HG03439 (cell line): ENCODE measurements around the gene AFF3.
"Not testable (repeated sequence)": the region's sequence is repeated elsewhere in the genome, so short reads cannot be mapped to it uniquely, and the experiment has no call there.

ENCODE experiments used
- ATAC-seq: cut with Tn5 transposase; IDR thresholded peaks from one replicate; pipeline ENCODE4 v1.9.1; 2021; ENCODE audit warnings: mild to moderate bottlenecking, moderate library complexity; ENCODE audit not compliant: unreplicated experiment

Gene AFF3

DNA sequence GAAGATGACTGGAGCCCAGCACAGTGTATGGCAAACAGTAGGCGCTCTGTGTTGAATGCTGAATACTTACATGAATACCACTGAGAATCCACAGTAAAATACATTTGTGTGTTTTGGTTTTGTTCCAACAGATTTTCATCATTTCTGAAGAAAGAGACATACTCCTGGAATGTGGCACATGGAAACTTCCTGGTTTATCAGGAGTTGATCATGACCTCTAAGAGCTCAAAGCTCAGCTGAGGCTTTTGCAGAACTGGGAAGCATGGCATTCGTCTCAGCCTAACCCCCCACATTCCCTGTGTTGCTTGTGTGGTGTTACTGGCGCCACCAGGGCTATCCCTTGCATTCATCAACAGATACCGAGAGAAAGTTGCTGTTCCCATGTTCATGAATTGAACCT is 335.6 kb downstream of the AFF3 start:
- no peak for ATAC-seq

DNA sequence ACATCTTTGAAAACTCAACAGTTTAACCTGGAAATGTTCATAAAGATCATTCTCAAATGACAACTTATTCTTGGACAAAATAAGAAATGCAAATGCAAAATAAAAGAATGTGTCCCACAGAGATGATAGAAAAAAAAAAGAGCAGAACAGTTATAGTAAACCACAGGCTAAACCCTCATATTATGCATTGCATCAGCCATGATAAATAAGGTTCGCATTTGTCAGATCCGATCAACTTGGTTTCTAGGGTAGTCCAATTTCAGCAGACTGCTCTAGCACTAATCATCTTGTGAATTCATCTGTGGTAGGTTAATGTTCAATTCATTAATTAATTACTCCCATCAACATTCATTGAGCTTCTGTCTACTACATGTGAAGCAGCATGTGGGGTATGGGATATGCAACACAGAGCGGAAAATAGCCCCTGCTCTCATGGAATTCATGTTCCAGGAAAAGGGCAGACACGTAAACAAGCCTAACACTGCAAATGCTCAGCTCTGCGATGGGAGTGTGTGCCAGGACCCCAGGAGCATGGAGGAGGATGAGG is 336.4 kb downstream of the AFF3 start:
- ATAC-seq, result no peak

DNA sequence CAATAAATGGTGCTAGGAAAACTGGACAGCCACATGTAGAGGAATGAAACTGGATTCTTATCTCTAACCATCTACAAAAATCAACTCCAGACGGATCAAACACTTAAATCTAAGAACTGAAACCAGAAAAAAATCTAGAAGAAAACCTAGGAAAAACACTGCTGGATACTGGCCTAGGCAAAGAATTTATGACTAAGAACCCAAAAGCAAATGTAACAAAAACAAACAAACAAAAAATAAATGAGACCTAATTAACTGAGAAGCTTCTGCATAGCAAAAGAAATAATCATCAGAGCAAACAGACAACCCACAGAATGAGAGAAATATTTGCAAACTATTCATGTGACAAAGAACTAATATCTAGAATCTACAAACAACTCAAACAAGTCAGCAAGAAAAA is 338.5 kb downstream of the AFF3 start:
- no peak for ATAC-seq

DNA sequence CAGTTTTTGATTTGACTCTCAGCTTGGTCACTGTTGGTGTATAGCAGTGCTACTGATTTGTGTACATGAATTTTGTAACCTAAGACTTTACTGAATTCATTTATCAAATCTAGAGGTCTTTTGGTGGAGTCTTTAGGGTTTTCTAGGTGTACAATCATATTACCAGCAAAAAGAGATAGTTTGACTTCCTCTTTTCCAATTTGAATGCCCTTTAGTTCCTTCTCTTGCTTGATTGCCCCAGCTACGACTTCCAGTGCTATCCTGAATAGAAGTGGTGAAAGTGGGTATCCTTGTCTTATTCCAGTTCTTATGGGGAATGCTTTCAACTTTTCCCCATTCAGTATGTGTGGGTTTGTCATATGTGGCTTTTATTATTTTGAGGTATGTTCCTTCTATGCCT is 339.7 kb downstream of the AFF3 start:
- ATAC-seq, result no peak

DNA sequence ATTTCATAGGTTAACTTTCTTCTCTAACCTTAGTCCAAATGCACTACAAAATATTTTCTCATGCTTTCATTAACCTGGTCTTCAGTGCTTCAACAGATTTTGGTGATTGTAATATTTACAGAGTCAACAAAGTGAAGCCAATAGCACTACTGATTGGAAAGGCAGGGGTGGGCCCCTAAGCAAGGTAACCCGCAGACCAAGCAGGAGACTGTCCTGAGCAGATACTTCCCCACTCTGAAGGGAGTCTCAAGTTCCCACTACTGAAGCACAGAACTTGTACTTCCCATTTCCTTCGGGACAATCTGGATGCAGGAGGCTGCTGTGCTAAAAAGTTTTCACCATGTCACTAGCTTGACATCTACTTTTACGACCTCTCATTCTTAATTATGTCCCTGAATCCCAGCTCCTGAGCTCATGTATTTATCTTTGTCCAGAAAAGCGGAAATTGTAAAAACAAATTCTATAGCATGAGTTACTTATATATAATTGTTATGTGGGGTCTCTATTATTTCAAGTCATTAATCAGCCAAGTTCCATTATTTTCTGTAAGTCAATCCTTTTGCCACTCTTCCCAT is 341.0 kb downstream of the AFF3 start:
- no peak for ATAC-seq

DNA sequence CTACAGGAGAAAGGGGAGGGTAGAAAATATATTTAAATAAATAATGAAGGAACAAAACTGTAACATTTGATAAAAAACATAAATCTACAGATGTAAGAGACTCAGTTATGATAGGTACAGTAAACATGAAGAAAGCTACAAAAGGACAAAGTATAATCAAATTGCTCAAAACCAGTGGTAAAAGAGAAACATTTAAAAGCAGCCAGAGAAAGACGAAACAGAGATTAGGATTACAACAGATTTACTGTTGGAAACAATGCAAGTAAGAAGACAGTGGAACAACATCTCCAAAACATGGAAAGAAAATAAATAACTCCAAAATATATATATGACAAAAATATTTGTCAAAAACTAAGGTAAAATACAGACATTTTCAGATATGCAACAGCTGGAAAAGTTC is 344.9 kb downstream of the AFF3 start:
- ATAC-seq, result no peak

DNA sequence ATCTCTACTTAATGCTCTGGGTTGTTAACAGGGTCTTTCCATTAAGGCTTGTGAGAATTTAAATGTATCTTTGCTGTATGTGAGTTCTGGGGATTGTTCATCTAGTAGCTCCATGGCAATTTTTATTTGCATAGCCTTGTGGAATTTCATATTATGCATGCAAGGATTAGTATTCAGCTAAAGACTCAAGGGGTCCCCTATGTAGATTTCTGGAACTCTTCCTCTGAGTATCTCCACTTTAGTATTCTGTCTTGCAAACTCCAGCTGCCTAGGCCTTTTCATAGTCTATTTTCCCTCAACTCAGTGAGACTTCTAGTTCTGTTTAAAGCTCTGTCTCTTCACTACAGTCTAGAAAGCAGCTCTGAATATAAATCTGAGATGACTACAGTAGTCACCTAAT is 348.0 kb downstream of the AFF3 start:
- ATAC-seq, result no peak

DNA sequence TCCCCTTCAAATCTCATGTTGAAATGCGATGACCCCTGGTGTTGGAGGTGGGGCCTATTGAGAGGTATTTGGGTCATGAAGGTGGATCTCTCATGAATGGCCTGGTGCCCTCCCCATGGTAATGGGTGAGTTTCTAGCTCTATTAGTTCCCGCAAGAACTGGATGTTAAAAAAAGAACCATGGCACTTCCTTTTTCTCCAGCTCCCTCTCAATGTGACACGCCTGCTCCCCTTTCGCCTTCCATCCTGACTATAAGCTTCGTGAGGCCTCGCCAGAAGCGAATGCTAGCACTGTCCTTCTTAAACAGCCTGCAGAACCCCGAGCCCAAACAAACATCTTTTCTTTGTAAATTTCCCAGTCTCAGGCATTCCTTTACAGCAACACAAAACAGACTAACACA is 349.4 kb downstream of the AFF3 start:
- no peak for ATAC-seq

DNA sequence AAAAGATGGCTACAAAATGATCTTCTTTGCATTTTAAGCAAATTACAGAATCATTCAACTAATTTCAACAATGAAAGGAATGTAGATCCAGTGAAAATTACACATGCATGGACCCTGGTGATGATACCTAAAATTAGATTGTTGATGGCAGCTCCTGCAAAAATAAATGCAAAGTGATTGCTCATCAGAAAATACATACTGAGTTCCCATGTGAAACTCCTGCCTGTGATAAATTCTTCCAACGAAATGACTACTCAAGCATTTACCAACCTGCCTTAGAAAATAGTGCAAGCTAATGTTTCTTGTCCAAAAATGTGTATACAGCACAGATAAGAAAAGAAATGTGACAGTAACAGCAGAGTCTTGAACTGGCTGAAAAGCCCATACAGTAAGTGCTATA is 352.5 kb downstream of the AFF3 start:
- ATAC-seq, result no peak

DNA sequence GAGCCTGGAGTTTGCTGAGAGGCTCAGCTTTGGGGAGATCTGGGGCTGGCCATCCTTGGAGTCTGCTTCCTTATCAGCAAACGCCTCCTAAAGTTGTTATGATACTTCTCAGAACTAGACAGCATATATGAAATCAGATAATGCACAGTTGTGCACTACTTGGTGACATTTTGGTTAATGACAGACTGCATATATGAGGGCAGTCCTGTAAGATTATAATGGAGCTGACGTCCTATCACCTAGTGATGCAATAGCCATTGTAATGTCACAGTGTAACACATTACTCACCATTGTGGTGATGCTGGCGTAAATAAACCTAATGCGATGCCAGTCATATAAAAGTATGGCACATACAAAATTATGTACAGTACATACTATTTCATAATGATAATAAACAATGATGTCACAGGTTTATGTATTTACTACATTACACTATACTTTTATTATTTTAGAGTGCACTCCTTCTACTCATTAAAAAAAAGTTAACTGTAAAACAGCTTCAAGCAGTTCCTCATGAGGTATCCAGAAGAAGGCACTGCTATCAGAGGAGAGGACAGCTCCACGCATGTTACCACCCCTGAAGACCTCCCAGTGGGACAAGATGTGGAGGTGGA is 354.5 kb downstream of the AFF3 start:
- no peak for ATAC-seq

DNA sequence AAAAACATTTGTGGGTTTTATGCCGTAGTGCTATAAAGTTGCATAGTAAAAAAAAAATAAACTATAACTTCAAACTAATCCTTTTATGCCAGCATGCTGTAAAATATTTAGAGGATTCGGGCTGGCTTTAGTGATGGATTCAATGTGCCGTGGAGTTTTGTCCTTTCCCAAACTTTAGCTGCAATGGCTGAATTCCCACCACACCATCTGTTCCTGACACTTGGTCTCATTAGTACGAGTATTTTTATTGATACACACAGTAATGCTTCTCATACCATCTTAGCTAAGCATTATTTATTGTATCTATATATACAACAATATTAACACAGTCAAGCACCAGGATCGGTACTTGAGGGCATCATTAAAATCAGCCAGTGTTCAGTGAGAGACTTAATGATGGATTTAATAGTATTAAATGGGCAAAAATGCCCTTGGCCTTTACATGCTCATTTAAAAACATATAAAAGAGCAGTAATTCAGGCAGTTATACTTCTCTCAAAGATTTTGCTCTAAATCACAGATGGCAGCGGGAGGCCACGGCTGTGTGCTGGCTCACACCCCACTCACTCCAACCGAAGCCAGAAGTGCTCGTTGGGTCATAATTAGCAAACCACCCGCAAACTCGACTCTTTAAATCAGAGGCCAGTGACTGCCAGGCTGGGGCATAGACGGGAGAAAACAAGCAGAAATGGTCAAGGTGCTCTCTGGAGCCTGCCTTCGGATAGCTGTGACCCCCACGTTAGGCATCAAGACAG is 355.6 kb downstream of the AFF3 start:
- ATAC-seq, result no peak

DNA sequence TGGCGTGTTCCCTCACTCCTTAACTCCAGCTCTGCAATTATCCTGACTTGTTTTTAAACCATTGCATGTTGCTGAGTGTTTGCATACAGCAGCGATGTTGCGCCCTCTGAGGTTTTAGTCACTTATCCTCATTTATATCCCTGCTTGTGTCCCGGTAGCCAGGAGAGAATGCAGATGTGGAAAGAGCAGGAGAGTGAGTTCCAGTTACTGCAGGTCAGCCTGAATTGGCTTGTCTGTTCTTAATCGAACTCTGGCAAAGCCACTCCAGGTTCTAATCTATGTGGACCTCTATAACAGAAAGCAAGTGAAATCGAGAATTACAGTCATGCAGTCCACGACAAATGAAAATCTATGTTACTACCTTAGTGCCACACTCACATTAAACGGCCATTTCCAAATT is 357.4 kb downstream of the AFF3 start:
- no peak for ATAC-seq

DNA sequence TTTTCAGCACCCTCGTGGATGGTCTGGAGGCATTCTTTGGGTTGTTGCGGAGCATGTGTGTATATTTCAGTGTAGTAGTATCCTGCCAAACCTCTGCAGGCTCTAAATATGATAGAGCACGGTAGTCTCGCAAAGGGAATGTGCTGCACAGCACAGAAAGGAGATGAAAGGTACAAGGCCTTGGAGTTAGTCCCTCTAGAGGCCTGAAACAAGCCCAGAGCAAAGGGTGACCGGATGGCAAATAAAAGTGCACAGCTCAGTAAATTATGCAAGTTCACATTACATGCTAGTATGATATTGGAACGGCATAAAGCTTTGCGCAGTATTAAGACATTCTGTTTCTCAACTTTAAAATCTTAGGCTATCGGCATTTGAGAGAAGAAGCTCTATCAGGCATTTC is 358.1 kb downstream of the AFF3 start:
- ATAC-seq, result no peak

DNA sequence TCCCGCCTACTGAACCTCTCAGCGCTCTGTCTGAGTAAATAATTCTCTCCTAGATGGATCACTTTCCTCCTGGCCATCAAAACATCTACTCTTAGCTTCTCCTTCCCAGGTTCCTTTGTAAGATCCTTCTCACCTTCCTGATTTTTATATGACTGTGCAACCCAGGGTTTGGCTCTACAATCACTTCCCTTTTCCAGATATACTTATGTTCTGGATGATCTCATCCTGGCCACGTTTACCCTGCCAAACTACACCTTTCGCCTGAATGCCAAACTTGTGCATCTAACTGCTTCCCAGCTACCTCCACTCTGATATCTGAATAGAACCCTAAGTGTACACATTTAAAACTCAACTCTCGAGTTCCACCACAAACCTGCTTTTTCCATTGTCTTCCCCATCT is 362.1 kb downstream of the AFF3 start:
- no peak for ATAC-seq

DNA sequence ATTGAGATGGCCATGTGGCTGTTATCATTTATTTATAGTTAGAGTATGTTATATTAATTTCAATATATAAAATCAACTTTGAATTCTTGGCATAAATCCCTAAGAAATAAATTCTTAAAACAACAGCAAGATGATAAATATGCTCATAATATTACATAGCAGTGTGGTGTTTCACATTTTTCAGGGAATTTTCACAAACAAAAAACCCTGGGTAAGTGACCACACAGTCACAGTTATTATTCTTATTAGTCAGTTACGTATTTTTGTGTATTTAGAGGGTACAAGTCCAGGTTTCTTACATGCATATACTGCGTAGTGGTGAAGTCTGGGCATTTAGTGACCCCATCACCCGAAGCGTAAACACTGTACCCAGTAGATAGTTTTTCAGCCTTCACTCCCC is 363.1 kb downstream of the AFF3 start:
- ATAC-seq, result no peak

DNA sequence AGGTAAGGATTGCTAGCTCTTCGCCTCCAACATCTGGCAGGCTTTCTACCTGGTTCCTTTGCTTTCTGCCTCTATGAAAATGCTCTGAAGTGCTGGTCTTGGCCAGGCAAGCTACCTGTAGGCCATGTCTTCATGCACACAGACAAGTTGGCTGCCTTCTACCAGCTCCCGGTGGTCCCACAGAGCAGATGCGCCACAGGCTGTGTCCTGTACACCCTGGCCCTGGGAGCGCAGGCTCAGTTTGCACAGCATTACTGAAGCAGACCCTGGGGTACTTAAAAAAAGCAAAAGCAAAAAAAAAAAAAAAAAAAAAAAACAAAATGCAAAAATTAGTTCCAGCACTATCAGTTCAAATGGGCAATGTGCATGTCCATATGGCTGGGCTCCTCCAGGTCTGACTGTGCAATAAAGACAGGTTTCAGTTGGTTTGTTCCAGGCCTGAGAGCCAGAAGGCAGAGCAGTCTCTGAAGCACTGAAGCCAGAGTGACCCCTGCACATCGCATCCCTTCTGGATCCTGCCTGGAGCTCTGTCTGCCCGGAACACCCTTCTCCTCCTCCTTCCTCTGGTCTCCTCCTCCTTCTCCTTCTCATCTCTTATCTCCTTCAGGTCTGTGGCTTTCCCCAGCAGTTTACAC is 364.6 kb downstream of the AFF3 start:
- ATAC-seq, result no peak

DNA sequence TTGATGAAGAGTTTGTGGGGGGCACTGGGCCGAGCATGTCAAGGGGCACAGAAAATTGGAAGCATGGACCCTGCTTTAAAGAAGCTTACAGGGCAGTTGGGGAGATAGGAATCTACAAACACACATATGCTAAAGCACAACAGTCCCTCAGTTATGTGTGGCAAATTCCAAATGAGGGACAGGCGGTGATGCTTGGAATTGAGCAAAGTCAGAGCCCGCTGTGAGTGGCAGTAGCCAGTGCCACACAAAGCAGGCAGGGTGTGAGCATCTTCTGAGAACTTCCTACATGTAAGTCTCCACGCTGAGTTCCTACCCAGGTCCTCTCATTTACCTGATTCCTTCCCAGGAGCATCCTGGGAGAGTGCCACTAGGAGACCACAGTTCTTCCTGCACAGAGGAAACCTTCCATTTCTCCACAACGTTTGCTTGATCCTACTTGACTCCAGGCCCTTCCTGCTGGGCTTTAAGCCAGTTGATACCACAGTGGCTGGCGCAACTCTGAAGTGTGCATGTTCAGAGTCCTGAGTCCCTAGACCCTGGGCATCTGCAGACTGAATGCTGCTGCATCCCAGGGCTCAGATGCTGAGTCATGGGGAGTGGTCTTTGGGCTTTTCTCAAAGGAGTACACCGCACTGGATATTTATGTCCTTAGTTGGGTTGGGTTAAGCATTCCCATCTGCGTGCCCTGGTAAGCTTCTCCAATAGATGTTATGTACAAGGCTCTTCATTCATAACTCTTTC is 365.3 kb downstream of the AFF3 start:
- ATAC-seq, result no peak

DNA sequence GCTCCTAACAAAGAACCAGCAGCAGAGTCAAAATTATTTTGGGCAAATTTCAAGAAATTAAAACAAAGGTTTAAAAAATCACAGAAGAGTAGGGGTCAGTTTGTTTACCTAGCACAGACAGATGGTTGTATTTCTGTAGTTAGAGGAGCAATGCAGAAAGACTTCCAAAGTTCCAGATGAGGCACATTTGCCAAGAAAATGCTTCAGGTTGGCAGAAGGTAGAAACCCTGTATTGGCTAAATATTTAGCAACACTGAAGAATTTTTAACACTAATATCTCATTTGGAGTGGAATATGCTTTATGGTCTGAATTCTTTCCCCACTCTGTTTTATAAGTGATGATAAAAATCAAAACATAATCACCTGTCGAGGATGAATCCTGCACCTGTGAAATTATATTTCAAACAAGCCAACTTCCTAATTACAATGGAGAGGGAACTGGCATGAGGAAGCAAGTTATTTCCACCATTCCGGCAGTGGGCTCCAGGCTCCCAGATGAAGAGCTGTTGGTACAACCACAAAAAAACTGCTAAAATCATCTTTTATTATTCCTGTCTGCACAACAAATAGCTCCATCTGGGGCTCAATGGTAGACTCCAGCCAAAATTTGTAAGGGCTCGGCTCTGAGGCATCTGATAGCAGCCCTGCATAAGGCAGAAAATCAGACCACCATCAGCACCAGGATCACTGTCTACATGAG is 366.0 kb downstream of the AFF3 start:
- ATAC-seq, result no peak

DNA sequence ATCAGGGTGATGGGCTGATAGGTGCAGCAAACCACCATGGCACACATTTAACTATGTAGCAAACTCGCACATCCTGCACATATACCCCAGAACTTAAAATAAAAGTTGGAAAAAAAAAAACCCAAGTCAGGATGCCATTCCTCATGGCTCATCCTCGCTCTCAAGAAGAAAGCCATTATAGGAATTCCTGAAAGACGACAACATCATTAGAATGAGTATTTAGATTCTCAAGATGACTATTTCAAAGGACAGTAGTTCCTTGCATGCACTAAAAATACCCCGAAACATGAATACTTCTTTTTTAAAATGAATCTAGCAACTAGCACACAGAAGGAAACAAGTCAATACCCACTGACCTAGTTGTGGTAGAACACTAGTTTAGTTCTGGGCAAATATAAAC is 366.8 kb downstream of the AFF3 start:
- no peak for ATAC-seq

DNA sequence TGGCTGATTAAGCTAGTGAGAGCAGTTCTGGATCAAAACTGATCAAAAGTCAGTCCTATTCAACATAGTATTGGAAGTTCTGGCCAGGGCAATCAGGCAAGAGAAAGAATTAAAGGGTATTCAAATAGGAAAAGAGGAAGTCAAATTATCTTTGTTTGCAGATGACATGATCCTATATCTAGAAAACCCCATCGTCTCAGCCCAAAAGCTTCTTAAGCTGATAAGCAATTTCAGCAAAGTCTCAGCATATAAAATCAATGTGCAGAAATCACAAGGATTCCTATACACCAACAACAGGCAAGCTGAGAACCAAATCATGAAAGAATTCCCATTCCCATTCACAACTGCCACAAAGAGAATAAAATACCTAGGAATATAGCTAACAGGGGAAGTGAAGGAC is 368.7 kb downstream of the AFF3 start:
- not testable (repeated sequence) for ATAC-seq
